ENCODE data around the gene VPS8. TPM values are rescaled to one million over a fixed set of nuclear protein-coding genes. Genes with fewer than 3 reads are reported as not detected.

VPS8 gene
- total RNA-seq, 1 experiment from 2014 or later = 37.6 TPM

DNA sequence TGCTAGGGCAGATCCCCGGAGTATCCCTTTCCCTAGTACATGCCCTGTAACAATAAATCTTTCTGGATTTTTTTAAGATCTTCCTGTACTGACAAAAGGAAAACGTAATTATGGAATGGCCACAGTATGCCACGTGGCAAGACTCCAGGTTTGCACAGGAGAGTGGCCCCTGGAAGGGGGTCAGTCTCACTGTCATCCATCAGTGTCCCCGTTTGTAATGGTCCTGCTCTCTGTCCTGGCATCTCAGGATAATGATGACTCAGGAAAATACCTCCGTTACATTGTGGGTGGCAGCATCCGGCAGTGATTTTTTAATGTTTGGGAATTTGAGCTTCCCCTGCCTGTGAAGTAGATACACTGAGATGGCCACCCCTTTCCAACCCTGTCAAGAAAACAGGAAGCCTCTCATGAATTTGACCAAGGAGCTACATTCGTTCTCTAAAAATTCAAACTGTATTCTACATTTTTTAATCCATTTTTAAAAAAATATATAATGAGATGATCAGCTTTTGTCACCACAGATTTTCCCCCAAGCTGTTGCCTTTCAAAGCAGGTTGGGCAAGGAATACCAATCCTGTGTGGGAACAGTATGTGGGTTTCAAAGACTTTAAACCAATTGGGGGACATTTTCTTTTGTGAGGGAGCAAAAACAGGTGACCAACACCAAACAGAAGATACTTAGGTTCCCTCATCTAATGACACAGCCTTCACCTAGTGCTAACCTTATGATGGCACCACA is 230.5 kb downstream of the VPS8 start (continued):
- TF ChIP-seq YY1 (IDR thresholded peaks at IDR 0.05; ENCODE audit: extremely low read depth, insufficient replicate concordance, low read depth, low read length) (no peak), RAD21 (IDR thresholded peaks at IDR 0.05; ENCODE audit: low read depth) (no peak), POLR2A (IDR thresholded peaks at IDR 0.05; ENCODE audit: borderline replicate concordance, extremely low read depth, insufficient read depth, insufficient read length) (no peak), JUND (IDR thresholded peaks at IDR 0.05) (no peak), FOSL1 (IDR thresholded peaks at IDR 0.05; ENCODE audit: low read depth) (no peak), EZH2 (IDR thresholded peaks at IDR 0.05) (no peak)
- TF ChIP-seq, protein P1, sequence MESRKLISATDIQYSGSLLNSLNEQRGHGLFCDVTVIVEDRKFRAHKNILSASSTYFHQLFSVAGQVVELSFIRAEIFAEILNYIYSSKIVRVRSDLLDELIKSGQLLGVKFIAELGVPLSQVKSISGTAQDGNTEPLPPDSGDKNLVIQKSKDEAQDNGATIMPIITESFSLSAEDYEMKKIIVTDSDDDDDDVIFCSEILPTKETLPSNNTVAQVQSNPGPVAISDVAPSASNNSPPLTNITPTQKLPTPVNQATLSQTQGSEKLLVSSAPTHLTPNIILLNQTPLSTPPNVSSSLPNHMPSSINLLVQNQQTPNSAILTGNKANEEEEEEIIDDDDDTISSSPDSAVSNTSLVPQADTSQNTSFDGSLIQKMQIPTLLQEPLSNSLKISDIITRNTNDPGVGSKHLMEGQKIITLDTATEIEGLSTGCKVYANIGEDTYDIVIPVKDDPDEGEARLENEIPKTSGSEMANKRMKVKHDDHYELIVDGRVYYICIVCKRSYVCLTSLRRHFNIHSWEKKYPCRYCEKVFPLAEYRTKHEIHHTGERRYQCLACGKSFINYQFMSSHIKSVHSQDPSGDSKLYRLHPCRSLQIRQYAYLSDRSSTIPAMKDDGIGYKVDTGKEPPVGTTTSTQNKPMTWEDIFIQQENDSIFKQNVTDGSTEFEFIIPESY (IDR thresholded peaks at IDR 0.05; ENCODE audit: extremely low read depth, insufficient replicate concordance, low read length) = no peak

DNA sequence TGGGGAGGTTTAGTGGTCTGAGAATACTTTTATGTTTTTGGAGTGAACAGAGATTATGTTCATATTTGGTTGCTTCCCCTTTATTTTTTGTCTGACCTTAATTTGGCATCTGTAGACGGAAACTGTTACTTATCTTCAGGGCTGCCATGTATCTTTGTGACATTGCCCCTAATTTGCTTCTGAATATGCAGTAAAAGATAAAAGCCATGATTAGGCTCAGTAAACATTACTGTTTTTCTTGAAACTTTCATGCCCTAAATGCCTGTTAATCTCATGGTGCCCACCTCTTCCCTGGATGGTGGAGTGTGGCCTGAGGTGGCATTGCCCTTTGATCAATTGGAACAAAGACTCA is 234.2 kb downstream of the VPS8 start:
- ChIA-PET CTCF (no interaction called here), POLR2A (no interaction called here), RAD21 (ENCODE audit: low non-redundant PET in 1 of 2, low total read pairs in 2 of 2, uncharacterized antibody in 2 of 2, unreplicated experiment in 2 of 2) (no interaction called here)
- ATAC-seq = no peak
- Histone ChIP-seq H4K20me1 (ENCODE audit: insufficient read depth) (no peaks in the 10 kb centered on the region), H3K36me3 (ENCODE audit: control insufficient read depth in 1 of 2, insufficient read depth in 2 of 2, low read length in 2 of 2) (0 out of 4 replicates have a peak, but pooled peaks cover 0 to 2% of the 10 kb centered on the region in 2 experiments), H3K9ac (ENCODE audit: low read length) (no peak overlapping the region), H3K9me2 (ENCODE audit: insufficient read depth) (no peaks in the 10 kb centered on the region), H3K4me3 (replicated peaks in 1 of 2; ENCODE audit: low read depth in 1 of 2, low read length in 2 of 2) (no peak overlapping the region), H3K9me3 (ENCODE audit: control insufficient read depth in 1 of 2, insufficient read depth in 1 of 2, low read depth in 1 of 2, low read length in 2 of 2) (no peaks in the 10 kb centered on the region), H3K4me2 (ENCODE audit: low read length) (no peak overlapping the region), H3K4me1 (ENCODE audit: control insufficient read depth in 1 of 2, insufficient read depth in 2 of 2, low read length in 2 of 2) (no peaks in the 10 kb centered on the region), H3K27ac (ENCODE audit: low read depth, low read length) (no peak overlapping the region), H3K27me3 (ENCODE audit: insufficient read depth, low read length) (no peaks in the 10 kb centered on the region), H3K79me2 (ENCODE audit: insufficient read depth, low read length) (no peaks in the 10 kb centered on the region), H2AFZ (ENCODE audit: low read depth, low read length, poor library complexity, severe bottlenecking) (no peak overlapping the region)
- intact Hi-C loops (cut with micrococcal nuclease) = no loop called here
- BruUV-seq (replicated peaks) = no TSS peak
- TF ChIP-seq POLR2A (IDR thresholded peaks at IDR 0.05; ENCODE audit: borderline replicate concordance, extremely low read depth, insufficient read depth, insufficient read length) (no peak), YY1 (IDR thresholded peaks at IDR 0.05; ENCODE audit: extremely low read depth, insufficient replicate concordance, low read depth, low read length) (no peak), EGR1 (IDR thresholded peaks at IDR 0.05; ENCODE audit: low read depth) (no peak), JUND (IDR thresholded peaks at IDR 0.05) (no peak), ZFX (IDR thresholded peaks at IDR 0.05) (no peak), POLR2AphosphoS5 (IDR thresholded peaks at IDR 0.05; ENCODE audit: low read depth, low read length) (no peak), SP1 (IDR thresholded peaks at IDR 0.05; ENCODE audit: low read depth) (no peak), RAD21 (IDR thresholded peaks at IDR 0.05; ENCODE audit: low read depth) (no peak), CBX3 (IDR thresholded peaks at IDR 0.05; ENCODE audit: low read depth) (no peak)
- TF ChIP-seq, protein P2, sequence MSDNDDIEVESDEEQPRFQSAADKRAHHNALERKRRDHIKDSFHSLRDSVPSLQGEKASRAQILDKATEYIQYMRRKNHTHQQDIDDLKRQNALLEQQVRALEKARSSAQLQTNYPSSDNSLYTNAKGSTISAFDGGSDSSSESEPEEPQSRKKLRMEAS (IDR thresholded peaks at IDR 0.05) = no peak
- TF ChIP-seq, protein P3, sequence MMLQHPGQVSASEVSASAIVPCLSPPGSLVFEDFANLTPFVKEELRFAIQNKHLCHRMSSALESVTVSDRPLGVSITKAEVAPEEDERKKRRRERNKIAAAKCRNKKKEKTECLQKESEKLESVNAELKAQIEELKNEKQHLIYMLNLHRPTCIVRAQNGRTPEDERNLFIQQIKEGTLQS (IDR thresholded peaks at IDR 0.05) = no peak
- TF ChIP-seq, protein P1 (IDR thresholded peaks at IDR 0.05; ENCODE audit: extremely low read depth, insufficient replicate concordance, low read length) = no peak
- DNase-seq (ENCODE audit: low read depth, low spot score) = no peak

All from HCT116 (cell line).